Measurements from ENCODE around the gene SPRN.

The SPRN gene

GRCh38 chr10:133460208-133460769, 35.9 kb upstream of the SPRN start:
- POLR2A ChIA-PET, result no interaction called here
- DNase-seq (ENCODE audit: low read depth, low spot score), result no peak
- H3K4me3 ChIP-seq (ENCODE audit: low read depth, low read length), result no peak overlapping the region
- TF ChIP-seq CTCF (IDR thresholded peaks at IDR 0.05; ENCODE audit: insufficient read depth, low read length, missing control alignments), result no peak
- CTCF ChIA-PET, result interaction anchor here (1.4 to 1.7 kb wide), 2 partner anchors 60 to 131 kb away, joined by 5 read pairs; no protein-coding TSS in a partner anchor

DNA sequence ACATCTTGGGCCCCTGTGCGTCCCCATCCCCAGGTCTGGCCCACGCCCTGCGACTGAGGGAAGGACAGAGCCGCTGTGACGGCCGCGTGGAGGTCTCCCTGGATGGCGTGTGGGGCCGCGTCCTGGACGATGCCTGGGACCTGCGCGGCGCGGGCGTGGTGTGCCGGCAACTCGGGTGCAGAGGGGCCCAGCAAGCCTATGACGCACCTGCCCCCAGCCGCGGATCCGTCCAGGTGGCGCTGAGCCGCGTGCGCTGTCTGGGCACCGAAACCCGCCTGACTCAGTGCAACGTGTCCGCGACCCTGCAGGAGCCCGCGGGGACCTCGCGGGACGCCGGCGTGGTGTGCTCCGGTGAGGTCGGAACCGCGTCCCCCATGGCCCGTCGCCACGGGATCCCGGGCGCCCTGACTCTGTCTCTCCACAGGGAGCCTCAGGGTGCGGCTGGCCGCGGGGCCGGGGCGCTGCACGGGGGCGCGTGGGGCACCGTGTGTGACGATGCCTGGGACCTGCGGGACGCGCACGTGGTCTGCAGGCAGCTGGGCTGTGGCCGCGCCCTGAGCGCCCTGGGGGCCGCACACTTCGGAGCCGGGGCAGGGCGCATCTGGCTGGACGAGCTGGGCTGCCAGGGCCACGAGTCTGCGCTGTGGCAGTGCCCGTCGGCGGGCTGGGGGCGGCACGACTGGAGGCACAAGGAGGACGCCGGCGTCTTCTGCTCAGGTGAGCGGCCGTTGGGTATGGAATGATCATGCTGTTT, 35.2 kb upstream of the SPRN start:
- H3K4me3 ChIP-seq (ENCODE audit: low read depth, low read length), result no peak overlapping the region
- no peak for TF ChIP-seq CTCF (IDR thresholded peaks at IDR 0.05; ENCODE audit: insufficient read depth, low read length, missing control alignments)
- DNase-seq (ENCODE audit: low read depth, low spot score), result no peak
- ChIA-PET POLR2A (no interaction called here), CTCF (interaction anchor here (1.4 kb wide), 1 partner anchor 130 kb away, joined by 5 read pairs; no protein-coding TSS in a partner anchor)

DNA sequence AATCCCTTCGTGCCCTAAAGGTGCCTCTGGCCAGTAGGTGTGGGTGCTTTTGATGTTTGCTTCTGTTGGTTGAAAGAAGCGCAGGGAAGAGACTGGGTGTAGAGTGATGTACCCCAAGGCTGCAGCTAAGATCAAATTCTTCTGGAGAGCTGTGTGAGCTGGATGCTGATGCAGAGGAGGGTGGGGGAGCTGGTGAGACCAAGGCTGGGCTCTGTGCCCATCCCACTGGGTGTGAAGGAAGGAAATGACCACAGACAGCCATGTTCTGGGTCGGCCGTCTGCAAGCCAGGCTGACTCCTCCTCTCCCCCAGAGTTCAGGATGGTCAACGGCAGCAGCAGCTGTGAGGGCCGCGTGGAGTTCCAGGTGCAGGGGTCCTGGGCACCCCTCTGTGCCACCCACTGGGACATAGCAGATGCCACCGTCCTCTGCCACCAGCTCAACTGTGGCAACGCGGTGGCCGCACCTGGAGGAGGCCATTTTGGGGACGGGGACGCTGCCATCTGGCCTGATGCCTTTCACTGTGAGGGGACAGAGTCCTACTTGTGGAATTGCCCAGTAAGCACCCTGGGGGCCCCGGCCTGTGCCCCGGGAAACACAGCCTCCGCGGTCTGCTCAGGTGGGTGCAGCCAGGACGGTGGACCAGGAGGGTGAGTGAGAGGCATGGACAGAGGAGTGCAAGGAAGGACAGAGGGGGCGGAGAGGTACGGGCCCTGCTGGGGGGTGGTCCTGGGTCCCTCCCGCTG, 34.5 kb upstream of the SPRN start:
- no peak overlapping the region for H3K4me3 ChIP-seq (ENCODE audit: low read depth, low read length)
- TF ChIP-seq CTCF (IDR thresholded peaks at IDR 0.05; ENCODE audit: insufficient read depth, low read length, missing control alignments), result no peak
- DNase-seq (ENCODE audit: low read depth, low spot score), result no peak
- ChIA-PET CTCF (interaction anchor here (2.9 kb wide), 1 partner anchor 21 kb away, joined by 11 read pairs; no protein-coding TSS in a partner anchor), POLR2A (no interaction called here)

GRCh38 chr10:133458021-133458709, 33.7 kb upstream of the SPRN start:
- DNase-seq (ENCODE audit: low read depth, low spot score), result no peak
- TF ChIP-seq CTCF (IDR thresholded peaks at IDR 0.05; ENCODE audit: insufficient read depth, low read length, missing control alignments), result no peak
- no peak overlapping the region for H3K4me3 ChIP-seq (ENCODE audit: low read depth, low read length)
- ChIA-PET POLR2A (no interaction called here), CTCF (interaction anchor here (0.5 to 2.9 kb wide), 3 partner anchors 20 to 129 kb away, joined by 3 to 11 read pairs (median 3); no protein-coding TSS in a partner anchor)

- POLR2A ChIA-PET, result no interaction called here
- H3K4me3 ChIP-seq (ENCODE audit: low read depth, low read length), result no peak overlapping the region
- DNase-seq (ENCODE audit: low read depth, low spot score), result no peak
- no peak for TF ChIP-seq CTCF (IDR thresholded peaks at IDR 0.05; ENCODE audit: insufficient read depth, low read length, missing control alignments)
- CTCF ChIA-PET, result interaction anchor here (0.7 to 2.9 kb wide), 3 partner anchors 15 to 128 kb away, joined by 3 to 11 read pairs (median 3); no protein-coding TSS in a partner anchor
Observed at GRCh38 chr10:133457100-133457841, 32.8 kb upstream of the SPRN start.

All from AG04449 (cell line).